Calu3 (cell line): ENCODE results near the gene PFKFB3. TPM values are rescaled to one million over a fixed set of nuclear protein-coding genes. Genes with fewer than 3 reads are reported as not detected.
A peak's percentile ranks its signal among the peaks of the same experiment; 100 is the strongest.
"Not testable (repeated sequence)": the region's sequence is repeated elsewhere in the genome, so short reads cannot be mapped to it uniquely, and the experiment has no call there.

Experiments used
- BruUV-seq: library from RNA; stranded (reverse); fragments of 400-500 nt; replicated peaks from 2 replicates; lab custom pipeline; 2021; lab: Mats Ljungman, UMichigan
- CTCF ChIA-PET: fragments of 300-600 bp; sonication (Branson Sonifier 250); formaldehyde crosslinking; loops from one replicate; lab custom pipeline; 2022; ENCODE audit warnings: antibody characterized with exemption; lab: Charles Lee
- DNase-seq: peaks from one replicate; pipeline ENCODE4 v3.0.0; 2022
- H3K27ac Mint-ChIP-seq: one replicate; pipeline ENCODE4 v1.8.0; 2022; ENCODE audit warnings: mixed read lengths; ENCODE audit not compliant: unreplicated experiment
- H3K27me3 Mint-ChIP-seq: one replicate; pipeline ENCODE4 v1.8.0; 2022; ENCODE audit warnings: mixed read lengths; ENCODE audit not compliant: unreplicated experiment
- H3K36me3 Mint-ChIP-seq: one replicate; pipeline ENCODE4 v1.8.0; 2022; ENCODE audit warnings: mild to moderate bottlenecking, moderate library complexity, mixed read lengths; ENCODE audit not compliant: insufficient read depth, unreplicated experiment
- H3K4me1 Mint-ChIP-seq: one replicate; pipeline ENCODE4 v1.8.0; 2022; ENCODE audit warnings: mild to moderate bottlenecking, low read depth, mixed read lengths; ENCODE audit not compliant: unreplicated experiment
- H3K4me3 Mint-ChIP-seq: one replicate; pipeline ENCODE4 v1.8.0; 2022; ENCODE audit warnings: mild to moderate bottlenecking, low read depth, moderate library complexity, mixed read lengths; ENCODE audit not compliant: unreplicated experiment
- H3K9me3 Mint-ChIP-seq: one replicate; pipeline ENCODE4 v1.8.0; 2022; ENCODE audit warnings: low read depth, mixed read lengths; ENCODE audit not compliant: unreplicated experiment
- intact Hi-C: fragments of 100-400 bp; cut with micrococcal nuclease; formaldehyde crosslinking; loops from one replicate; pipeline ENCODE4 v1.10.0; 2022; ENCODE audit not compliant: unreplicated experiment
- total RNA-seq: library from RNA; stranded (reverse); gene quantifications from 2 replicates; pipeline ENCODE4 v1.2.3, GENCODE V29; 2022
- TF ChIP-seq, protein P1 (sequence below): fragments of 200-600 bp; IDR thresholded peaks from one replicate; pipeline ENCODE4 v1.8.0; 2022; ENCODE audit warnings: antibody characterized with exemption; ENCODE audit not compliant: unreplicated experiment

Gene PFKFB3
- total RNA-seq, 1 experiment from 2014 or later = 293 TPM

GRCh38 chr10:6236349-6237198 lies 33.8 kb downstream of the PFKFB3 start:
- Mint-ChIP-seq H3K36me3 (peaks cover 97% of the 10 kb centered on the region), H3K4me3 (no peak overlapping the region), H3K27ac (peak overlapping the region; percentile 42), H3K9me3 (no peaks in the 10 kb centered on the region), H3K4me1 (peaks cover 21% of the 10 kb centered on the region), H3K27me3 (no peaks in the 10 kb centered on the region)
- intact Hi-C loops = loop anchor here (10.0 kb wide), 1 partner anchor 168 kb away; no protein-coding TSS in a partner anchor
- CTCF ChIA-PET = interaction anchor here (0.6 kb wide), 1 partner anchor 126 kb away, joined by 3 read pairs; no protein-coding TSS in a partner anchor
- no peak for DNase-seq
- TF ChIP-seq, protein P1, sequence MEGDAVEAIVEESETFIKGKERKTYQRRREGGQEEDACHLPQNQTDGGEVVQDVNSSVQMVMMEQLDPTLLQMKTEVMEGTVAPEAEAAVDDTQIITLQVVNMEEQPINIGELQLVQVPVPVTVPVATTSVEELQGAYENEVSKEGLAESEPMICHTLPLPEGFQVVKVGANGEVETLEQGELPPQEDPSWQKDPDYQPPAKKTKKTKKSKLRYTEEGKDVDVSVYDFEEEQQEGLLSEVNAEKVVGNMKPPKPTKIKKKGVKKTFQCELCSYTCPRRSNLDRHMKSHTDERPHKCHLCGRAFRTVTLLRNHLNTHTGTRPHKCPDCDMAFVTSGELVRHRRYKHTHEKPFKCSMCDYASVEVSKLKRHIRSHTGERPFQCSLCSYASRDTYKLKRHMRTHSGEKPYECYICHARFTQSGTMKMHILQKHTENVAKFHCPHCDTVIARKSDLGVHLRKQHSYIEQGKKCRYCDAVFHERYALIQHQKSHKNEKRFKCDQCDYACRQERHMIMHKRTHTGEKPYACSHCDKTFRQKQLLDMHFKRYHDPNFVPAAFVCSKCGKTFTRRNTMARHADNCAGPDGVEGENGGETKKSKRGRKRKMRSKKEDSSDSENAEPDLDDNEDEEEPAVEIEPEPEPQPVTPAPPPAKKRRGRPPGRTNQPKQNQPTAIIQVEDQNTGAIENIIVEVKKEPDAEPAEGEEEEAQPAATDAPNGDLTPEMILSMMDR = no peak
- BruUV-seq = no TSS peak

DNA sequence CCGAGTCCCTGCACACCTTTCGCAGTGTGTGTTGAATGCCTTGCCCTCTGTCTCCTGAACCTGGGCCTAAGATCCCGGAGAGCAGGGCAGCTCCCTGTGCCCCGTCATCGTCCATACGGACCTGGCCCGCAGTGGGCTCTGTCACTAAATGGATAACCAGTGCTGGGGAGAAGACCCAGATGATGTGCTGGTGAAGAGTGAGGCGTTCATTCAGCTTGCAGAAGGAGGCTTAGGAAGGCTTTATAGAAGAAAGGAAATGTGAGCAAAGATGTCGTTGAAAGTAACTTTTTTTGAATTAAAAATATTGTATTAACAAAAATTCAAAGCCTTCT lies 34.4 kb downstream of the PFKFB3 start:
- no peak overlapping the region for H3K4me3 Mint-ChIP-seq
- intact Hi-C loops = loop anchor here (10.0 kb wide), 1 partner anchor 168 kb away; no protein-coding TSS in a partner anchor
- DNase-seq = no peak
- no peaks in the 10 kb centered on the region for H3K27me3 Mint-ChIP-seq
- CTCF ChIA-PET = interaction anchor here (0.6 kb wide), 1 partner anchor 127 kb away, joined by 3 read pairs; no protein-coding TSS in a partner anchor
- TF ChIP-seq, protein P1 = no peak
- no peaks in the 10 kb centered on the region for H3K9me3 Mint-ChIP-seq
- H3K36me3 Mint-ChIP-seq = peaks cover 96% of the 10 kb centered on the region
- BruUV-seq = no TSS peak
- peaks cover 25% of the 10 kb centered on the region for H3K4me1 Mint-ChIP-seq
- H3K27ac Mint-ChIP-seq = peak overlapping the region; percentile 42

DNA sequence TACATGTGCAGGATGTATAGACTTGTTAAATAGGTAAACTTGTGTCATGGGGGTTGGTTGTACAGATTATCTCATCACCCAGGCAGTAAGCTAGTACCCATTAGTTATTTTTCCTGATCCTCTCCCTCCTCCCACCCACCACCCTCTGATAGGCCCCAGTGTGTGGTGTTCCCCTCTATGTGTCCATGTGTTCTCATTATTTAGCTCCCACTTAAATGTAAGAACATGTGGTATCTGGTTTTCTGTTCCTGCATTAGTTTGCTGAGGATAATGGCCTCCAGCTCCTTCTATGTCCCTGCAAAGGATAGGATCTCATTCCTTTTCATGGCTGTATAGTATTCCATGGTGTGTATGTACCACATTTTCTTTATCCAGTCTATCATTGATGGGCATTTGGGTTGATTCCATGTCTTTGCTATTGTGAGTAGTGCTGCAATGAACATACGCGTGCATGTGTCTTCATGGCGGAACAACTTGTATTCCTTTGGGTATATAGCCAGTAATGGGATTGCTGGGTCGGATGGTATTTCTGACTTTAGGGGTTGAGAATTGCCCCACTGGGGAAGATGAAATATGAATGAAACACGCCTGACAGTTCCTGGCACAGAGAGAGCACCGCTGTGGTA lies 36.0 kb downstream of the PFKFB3 start:
- not testable (repeated sequence) for H3K9me3 Mint-ChIP-seq, BruUV-seq, H3K27me3 Mint-ChIP-seq, DNase-seq
- peaks cover 27% of the 10 kb centered on the region for H3K4me1 Mint-ChIP-seq
- intact Hi-C loops = loop anchor here (2.0 to 10.0 kb wide), 2 partner anchors 40 to 166 kb away; no protein-coding TSS in a partner anchor
- H3K27ac Mint-ChIP-seq = peak overlapping the region; percentile 89
- CTCF ChIA-PET = interaction anchor here (0.7 to 1.5 kb wide), 5 partner anchors 36 to 167 kb away, joined by 3 to 12 read pairs (median 5); partner anchors contain the start of gene PFKFB3
- peaks cover 92% of the 10 kb centered on the region for H3K36me3 Mint-ChIP-seq
- peak overlapping the region; percentile 17 for H3K4me3 Mint-ChIP-seq

DNA sequence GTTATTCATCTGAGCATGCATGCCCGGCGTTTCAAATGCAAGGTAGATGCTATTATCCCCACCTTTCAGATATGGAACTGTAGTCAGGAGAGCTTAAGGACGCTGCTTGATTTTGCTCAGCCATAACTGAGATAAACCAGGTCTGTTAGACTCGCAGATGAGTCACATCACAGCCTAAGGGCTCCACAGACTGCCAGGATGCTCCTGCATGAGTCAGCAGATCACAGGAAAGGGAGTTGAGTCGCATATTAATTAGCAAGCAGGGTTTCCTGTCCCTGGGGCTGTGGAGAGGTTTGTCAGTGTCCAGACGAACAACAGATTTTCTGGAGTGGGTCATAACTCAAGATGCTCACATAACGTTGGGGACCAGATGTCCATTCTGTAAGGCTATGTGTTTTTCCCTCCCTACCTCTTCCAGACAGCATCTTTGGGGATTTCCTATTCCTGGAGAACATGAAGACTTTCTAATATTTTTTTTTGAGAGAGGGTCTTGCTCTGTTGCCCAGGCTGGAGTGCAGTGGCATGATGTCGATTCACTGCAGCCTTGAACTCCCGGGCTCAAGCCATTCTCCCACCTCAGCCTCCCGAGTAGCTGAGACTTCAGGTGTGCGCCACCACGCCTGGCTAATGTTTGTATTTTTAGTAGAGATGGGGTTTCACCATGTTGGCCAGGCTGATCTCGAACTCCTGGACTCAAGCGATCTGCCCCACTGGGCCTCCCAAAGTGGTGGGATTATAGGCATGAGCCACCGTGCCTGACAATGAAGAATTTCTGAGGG lies 36.7 kb downstream of the PFKFB3 start:
- H3K4me3 Mint-ChIP-seq = peak overlapping the region; percentile 17
- no peaks in the 10 kb centered on the region for H3K9me3 Mint-ChIP-seq
- CTCF ChIA-PET = interaction anchor here (1.1 to 1.5 kb wide), 3 partner anchors 36 to 162 kb away, joined by 3 to 12 read pairs (median 6); partner anchors contain the start of gene PFKFB3
- no peaks in the 10 kb centered on the region for H3K27me3 Mint-ChIP-seq
- TF ChIP-seq, protein P1 = no peak
- peak; percentile 80 for DNase-seq
- H3K4me1 Mint-ChIP-seq = peaks cover 20% of the 10 kb centered on the region
- peaks cover 91% of the 10 kb centered on the region for H3K36me3 Mint-ChIP-seq
- intact Hi-C loops = loop anchor here (2.0 to 10.0 kb wide), 2 partner anchors 39 to 165 kb away; no protein-coding TSS in a partner anchor
- peak overlapping the region; percentile 89 for H3K27ac Mint-ChIP-seq
- no TSS peak for BruUV-seq
